ENCODE results near the gene TCEANC2.
"Not testable (repeated sequence)": the region's sequence is repeated elsewhere in the genome, so short reads cannot be mapped to it uniquely, and the experiment has no call there.

The TCEANC2 gene

GRCh38 chr1:54052934-54053744 lies at the start of gene TCEANC2, which contains the start of gene TMEM59:
TSS of gene TCEANC2 (plus strand) at chr1:54053608. CDS start at chr1:54054423, 815 bp downstream.
TSS of gene TMEM59 (minus strand) at chr1:54053204. CDS start at chr1:54053188, 16 bp downstream.
- no peaks in the 10 kb centered on the region for H3K27me3 ChIP-seq (ENCODE audit: control insufficient read depth, insufficient read depth, low read length)
- peak within 1 kb of the TSS; percentile 81 for H3K4me3 ChIP-seq (ENCODE audit: low read depth, low read length)
- H3K4me1 ChIP-seq (ENCODE audit: control insufficient read depth, insufficient read depth, low read length), result peaks cover 13% of the 10 kb centered on the region
- 0 out of 2 replicates have a peak, but pooled peaks cover 3% of the 10 kb centered on the region for H3K36me3 ChIP-seq (ENCODE audit: control insufficient read depth, insufficient read depth, low read length)
- peak within 1 kb of the TSS; percentile 80 for H3K9ac ChIP-seq (ENCODE audit: low read length)
- H3K27ac ChIP-seq (ENCODE audit: low read depth, low read length), result no peak within 1 kb of the TSS; the same call in 1 of the 2 replicates
- H3K9me3 ChIP-seq (ENCODE audit: control insufficient read depth, insufficient read depth, low read depth, low read length), result no peaks in the 10 kb centered on the region

DNA sequence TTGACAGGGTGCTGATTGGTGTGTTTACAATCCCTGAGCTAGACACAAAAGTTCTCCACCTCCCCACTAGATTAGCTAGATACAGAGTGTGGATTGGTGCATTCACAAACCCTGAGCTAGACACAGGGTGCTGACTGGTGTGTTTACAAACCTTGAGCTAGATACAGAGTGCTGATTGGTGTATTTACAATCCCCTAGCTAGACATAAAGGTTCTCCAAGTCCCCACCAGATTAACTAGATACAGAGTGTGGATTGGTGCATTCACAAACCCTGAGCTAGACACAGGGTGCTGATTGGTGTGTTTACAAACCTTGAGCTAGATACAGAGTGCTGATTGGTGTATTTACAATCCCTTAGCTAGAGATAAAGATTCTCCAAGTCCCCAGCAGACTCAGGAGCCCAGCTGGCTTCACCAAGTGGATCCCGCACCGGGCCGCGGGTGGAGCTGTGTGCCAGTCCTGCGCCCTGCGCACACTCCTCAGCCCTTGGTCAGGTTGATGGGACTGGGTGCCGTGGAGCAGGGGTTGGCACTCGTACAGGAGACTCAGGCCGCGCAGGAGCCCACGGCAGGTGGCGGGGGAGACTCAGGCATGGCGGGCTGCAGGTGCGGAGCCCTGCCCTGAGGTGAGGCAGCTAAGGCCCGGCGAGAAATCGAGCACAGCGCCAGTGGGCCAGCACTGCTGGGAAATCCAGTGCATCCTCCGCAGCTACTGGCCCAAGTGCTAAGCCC lies 49.5 kb upstream of the TCEANC2 start:
- not testable (repeated sequence) for H3K36me3 ChIP-seq (ENCODE audit: control insufficient read depth, insufficient read depth, low read length); H3K4me1 ChIP-seq (ENCODE audit: control insufficient read depth, insufficient read depth, low read length); H3K27ac ChIP-seq (ENCODE audit: low read depth, low read length); H3K4me3 ChIP-seq (ENCODE audit: low read depth, low read length); H3K9ac ChIP-seq (ENCODE audit: low read length); H3K27me3 ChIP-seq (ENCODE audit: control insufficient read depth, insufficient read depth, low read length); H3K9me3 ChIP-seq (ENCODE audit: control insufficient read depth, insufficient read depth, low read depth, low read length)

- Histone ChIP-seq H3K4me3 (ENCODE audit: low read depth, low read length) (no peak overlapping the region), H3K27ac (ENCODE audit: low read depth, low read length) (no peak overlapping the region), H3K9ac (ENCODE audit: low read length) (no peak overlapping the region), H3K4me1 (ENCODE audit: control insufficient read depth, insufficient read depth, low read length) (no peaks in the 10 kb centered on the region), H3K27me3 (ENCODE audit: control insufficient read depth, insufficient read depth, low read length) (no peaks in the 10 kb centered on the region), H3K36me3 (ENCODE audit: control insufficient read depth, insufficient read depth, low read length) (no peaks in the 10 kb centered on the region), H3K9me3 (ENCODE audit: control insufficient read depth, insufficient read depth, low read depth, low read length) (peaks cover 8% of the 10 kb centered on the region)
Observed at GRCh38 chr1:54004481-54005049, 48.8 kb upstream of the TCEANC2 start.

GRCh38 chr1:54006508-54006907 lies 46.9 kb upstream of the TCEANC2 start:
- peaks cover 8% of the 10 kb centered on the region for H3K9me3 ChIP-seq (ENCODE audit: control insufficient read depth, insufficient read depth, low read depth, low read length)
- H3K9ac ChIP-seq (ENCODE audit: low read length), result no peak overlapping the region
- no peaks in the 10 kb centered on the region for H3K36me3 ChIP-seq (ENCODE audit: control insufficient read depth, insufficient read depth, low read length)
- H3K4me3 ChIP-seq (ENCODE audit: low read depth, low read length), result no peak overlapping the region
- no peaks in the 10 kb centered on the region for H3K4me1 ChIP-seq (ENCODE audit: control insufficient read depth, insufficient read depth, low read length)
- no peak overlapping the region for H3K27ac ChIP-seq (ENCODE audit: low read depth, low read length)
- H3K27me3 ChIP-seq (ENCODE audit: control insufficient read depth, insufficient read depth, low read length), result no peaks in the 10 kb centered on the region

GRCh38 chr1:54007613-54008012 lies 45.8 kb upstream of the TCEANC2 start:
- H3K4me3 ChIP-seq (ENCODE audit: low read depth, low read length), result no peak overlapping the region
- no peaks in the 10 kb centered on the region for H3K27me3 ChIP-seq (ENCODE audit: control insufficient read depth, insufficient read depth, low read length)
- peaks cover 8% of the 10 kb centered on the region for H3K9me3 ChIP-seq (ENCODE audit: control insufficient read depth, insufficient read depth, low read depth, low read length)
- no peak overlapping the region for H3K27ac ChIP-seq (ENCODE audit: low read depth, low read length)
- H3K9ac ChIP-seq (ENCODE audit: low read length), result no peak overlapping the region
- no peaks in the 10 kb centered on the region for H3K36me3 ChIP-seq (ENCODE audit: control insufficient read depth, insufficient read depth, low read length)
- no peaks in the 10 kb centered on the region for H3K4me1 ChIP-seq (ENCODE audit: control insufficient read depth, insufficient read depth, low read length)

DNA sequence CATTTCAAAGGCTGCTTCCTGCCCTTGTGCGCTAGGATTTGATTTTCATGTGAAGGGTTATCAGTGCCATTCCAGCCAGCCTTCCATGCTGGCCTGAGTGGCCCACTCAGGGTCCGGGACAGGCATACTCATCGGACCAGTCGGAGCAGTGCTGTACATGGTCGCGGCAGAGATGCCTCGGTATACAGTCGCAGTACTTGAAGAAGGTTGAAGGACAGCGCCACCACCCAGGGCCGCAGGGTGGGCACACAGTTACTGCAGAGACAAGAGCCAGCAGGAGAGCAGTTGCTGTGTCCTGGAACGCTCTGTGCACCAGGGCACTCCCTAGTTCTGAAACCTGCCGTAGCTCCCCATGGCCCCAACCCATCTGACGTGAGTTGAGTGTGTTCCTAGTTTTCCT lies 44.5 kb upstream of the TCEANC2 start:
- H3K9ac ChIP-seq (ENCODE audit: low read length), result no peak overlapping the region
- peaks cover 3% of the 10 kb centered on the region; the same call in 1 of the 2 replicates for H3K4me1 ChIP-seq (ENCODE audit: control insufficient read depth, insufficient read depth, low read length)
- no peak overlapping the region for H3K4me3 ChIP-seq (ENCODE audit: low read depth, low read length)
- H3K27ac ChIP-seq (ENCODE audit: low read depth, low read length), result no peak overlapping the region
- no peaks in the 10 kb centered on the region for H3K27me3 ChIP-seq (ENCODE audit: control insufficient read depth, insufficient read depth, low read length)
- no peaks in the 10 kb centered on the region for H3K36me3 ChIP-seq (ENCODE audit: control insufficient read depth, insufficient read depth, low read length)
- H3K9me3 ChIP-seq (ENCODE audit: control insufficient read depth, insufficient read depth, low read depth, low read length), result peaks cover 8% of the 10 kb centered on the region

DNA sequence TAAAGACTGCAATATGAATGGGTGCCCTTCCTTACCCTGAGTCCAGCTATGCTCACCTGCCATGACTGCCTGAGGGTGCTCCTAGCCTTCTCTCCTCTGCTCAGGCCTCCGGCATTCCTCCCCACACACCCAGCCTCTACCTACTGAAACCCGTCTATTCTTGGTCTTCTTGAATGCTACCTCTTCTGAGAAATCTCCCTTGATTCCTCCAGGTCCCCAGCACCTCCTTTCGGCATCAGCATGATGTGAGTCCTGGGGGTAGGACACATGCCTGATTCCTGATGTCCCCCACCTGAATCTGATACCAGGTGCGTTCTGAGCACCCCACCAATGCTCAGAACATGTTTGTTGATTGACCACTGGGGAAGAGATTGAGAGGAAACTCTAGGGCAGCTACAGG lies 44.0 kb upstream of the TCEANC2 start:
- Histone ChIP-seq H3K27ac (ENCODE audit: low read depth, low read length) (no peak overlapping the region), H3K9me3 (ENCODE audit: control insufficient read depth, insufficient read depth, low read depth, low read length) (peaks cover 5% of the 10 kb centered on the region), H3K4me1 (ENCODE audit: control insufficient read depth, insufficient read depth, low read length) (peaks cover 8% of the 10 kb centered on the region; the same call in 1 of the 2 replicates), H3K4me3 (ENCODE audit: low read depth, low read length) (no peak overlapping the region), H3K36me3 (ENCODE audit: control insufficient read depth, insufficient read depth, low read length) (no peaks in the 10 kb centered on the region), H3K9ac (ENCODE audit: low read length) (no peak overlapping the region), H3K27me3 (ENCODE audit: control insufficient read depth, insufficient read depth, low read length) (no peaks in the 10 kb centered on the region)

- Histone ChIP-seq H3K4me1 (ENCODE audit: control insufficient read depth, insufficient read depth, low read length) (peaks cover 11% of the 10 kb centered on the region; the same call in 1 of the 2 replicates), H3K9ac (ENCODE audit: low read length) (no peak overlapping the region), H3K27ac (ENCODE audit: low read depth, low read length) (no peak overlapping the region), H3K36me3 (ENCODE audit: control insufficient read depth, insufficient read depth, low read length) (no peaks in the 10 kb centered on the region), H3K27me3 (ENCODE audit: control insufficient read depth, insufficient read depth, low read length) (no peaks in the 10 kb centered on the region), H3K4me3 (ENCODE audit: low read depth, low read length) (no peak overlapping the region), H3K9me3 (ENCODE audit: control insufficient read depth, insufficient read depth, low read depth, low read length) (no peaks in the 10 kb centered on the region)
Observed at GRCh38 chr1:54010415-54011117, 42.8 kb upstream of the TCEANC2 start.

GRCh38 chr1:54011316-54012007 lies 41.9 kb upstream of the TCEANC2 start:
- Histone ChIP-seq H3K36me3 (ENCODE audit: control insufficient read depth, insufficient read depth, low read length) (no peaks in the 10 kb centered on the region), H3K4me1 (ENCODE audit: control insufficient read depth, insufficient read depth, low read length) (peaks cover 17% of the 10 kb centered on the region), H3K27me3 (ENCODE audit: control insufficient read depth, insufficient read depth, low read length) (no peaks in the 10 kb centered on the region), H3K9ac (ENCODE audit: low read length) (no peak overlapping the region), H3K27ac (ENCODE audit: low read depth, low read length) (no peak overlapping the region), H3K4me3 (ENCODE audit: low read depth, low read length) (no peak overlapping the region), H3K9me3 (ENCODE audit: control insufficient read depth, insufficient read depth, low read depth, low read length) (no peaks in the 10 kb centered on the region)

DNA sequence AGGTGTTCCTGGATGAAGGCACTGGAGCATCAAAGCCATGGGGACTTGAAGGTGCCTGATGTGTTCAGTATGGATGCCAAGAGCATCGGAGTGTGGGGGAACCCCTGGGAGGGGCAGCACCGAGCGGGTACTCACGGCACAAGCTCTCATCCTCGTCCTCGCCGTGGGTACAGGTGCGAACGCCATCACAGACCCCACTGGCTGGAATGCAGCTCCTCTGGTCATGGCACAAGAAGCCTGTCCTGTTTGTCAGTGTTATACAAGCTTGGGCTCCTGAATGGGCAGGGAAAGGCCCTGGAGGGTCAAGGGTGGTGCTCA lies 41.4 kb upstream of the TCEANC2 start:
- H3K9me3 ChIP-seq (ENCODE audit: control insufficient read depth, insufficient read depth, low read depth, low read length), result no peaks in the 10 kb centered on the region
- peaks cover 17% of the 10 kb centered on the region for H3K4me1 ChIP-seq (ENCODE audit: control insufficient read depth, insufficient read depth, low read length)
- no peaks in the 10 kb centered on the region for H3K36me3 ChIP-seq (ENCODE audit: control insufficient read depth, insufficient read depth, low read length)
- no peak overlapping the region for H3K4me3 ChIP-seq (ENCODE audit: low read depth, low read length)
- no peak overlapping the region for H3K27ac ChIP-seq (ENCODE audit: low read depth, low read length)
- H3K27me3 ChIP-seq (ENCODE audit: control insufficient read depth, insufficient read depth, low read length), result no peaks in the 10 kb centered on the region
- no peak overlapping the region for H3K9ac ChIP-seq (ENCODE audit: low read length)

All from HUES6 (cell line).